Urinary bladder (tissue), 4 donors: ENCODE measurements around the gene NTRK3. TPM values are rescaled to one million over a fixed set of nuclear protein-coding genes. Genes with fewer than 3 reads are reported as not detected.

Source experiments
- DNase-seq: peaks from one replicate; pipeline ENCODE4 v3.0.0-alpha.2; 2015; ENCODE audit errors: extremely low spot score
- H3K27ac ChIP-seq: one replicate; pipeline ENCODE4 v1.5.1; 2013; ENCODE audit warnings: low read depth, mild to moderate bottlenecking, moderate library complexity
- H3K36me3 ChIP-seq: one replicate; pipeline ENCODE4 v1.6.1; 2013; ENCODE audit warnings: mild to moderate bottlenecking, moderate library complexity; ENCODE audit not compliant: insufficient read depth
- H3K4me1 ChIP-seq: one replicate; pipeline ENCODE4 v1.6.1; 2013; ENCODE audit warnings: mild to moderate bottlenecking, moderate library complexity; ENCODE audit not compliant: insufficient read depth
- H3K4me3 ChIP-seq: one replicate; pipeline ENCODE4 v1.5.1; 2013; ENCODE audit warnings: low read depth, low read length
- WGBS: extraction: QIAGEN DNeasy Blood & Tissue Kit; methylation state at CpG from one replicate; pipeline ENCODE4 v1.1.7; 2013; 5-methylcytosine and 5-hydroxymethylcytosine counted together
- polyA plus RNA-seq: library from polyadenylated mRNA; stranded (reverse); fragments of 200-250 nt; gene quantifications from one replicate; pipeline ENCODE4 v1.2.3, GENCODE V29; 2013
- total RNA-seq: library from RNA; depleted of rRNA; stranded (reverse); fragments of >200 nt; gene quantifications from one replicate; pipeline ENCODE4 v1.2.3, GENCODE V29; 2014
- donor health status: healthy with polysubstance abuse.
- donor health status: healthy.

The NTRK3 gene
- total and polyA plus RNA-seq, 2 donors, result 10.6 to 26.4 TPM

DNA sequence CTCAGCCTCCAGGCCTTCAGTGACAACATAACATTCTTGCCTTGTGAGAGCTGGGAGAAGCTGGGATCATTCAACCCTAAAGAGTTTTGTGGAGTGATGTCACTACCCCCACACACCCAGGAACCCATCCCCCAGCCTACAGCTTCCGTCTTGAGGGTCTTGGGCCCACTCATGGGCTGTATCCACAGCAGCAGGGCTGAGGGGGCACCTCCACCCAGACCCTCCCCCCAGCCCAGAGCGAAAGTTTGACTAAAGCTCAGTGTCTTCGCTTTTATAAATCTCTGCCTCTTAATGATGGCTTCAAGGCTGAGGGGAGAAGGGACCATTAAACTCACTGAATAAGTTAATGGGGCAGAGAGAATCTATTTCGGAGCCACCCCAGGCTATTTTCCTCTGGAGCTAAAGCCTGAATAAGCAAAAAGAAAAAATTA lies 23.8 kb downstream of the NTRK3 start:
- no peak overlapping the region for H3K27ac ChIP-seq
- no peaks in the 10 kb centered on the region for H3K4me1 ChIP-seq
- H3K36me3 ChIP-seq, result no peaks in the 10 kb centered on the region
- no peak for DNase-seq
- 83% methylated on average over 4 of the region's 4 CpGs for WGBS
- no peak overlapping the region for H3K4me3 ChIP-seq

GRCh38 chr15:88231909-88232644 lies 24.5 kb downstream of the NTRK3 start:
- Histone ChIP-seq H3K4me3 (no peak overlapping the region), H3K36me3 (no peaks in the 10 kb centered on the region), H3K27ac (no peak overlapping the region), H3K4me1 (no peaks in the 10 kb centered on the region)
- no peak for DNase-seq
- 88% methylated on average over 6 of the region's 6 CpGs for WGBS

DNA sequence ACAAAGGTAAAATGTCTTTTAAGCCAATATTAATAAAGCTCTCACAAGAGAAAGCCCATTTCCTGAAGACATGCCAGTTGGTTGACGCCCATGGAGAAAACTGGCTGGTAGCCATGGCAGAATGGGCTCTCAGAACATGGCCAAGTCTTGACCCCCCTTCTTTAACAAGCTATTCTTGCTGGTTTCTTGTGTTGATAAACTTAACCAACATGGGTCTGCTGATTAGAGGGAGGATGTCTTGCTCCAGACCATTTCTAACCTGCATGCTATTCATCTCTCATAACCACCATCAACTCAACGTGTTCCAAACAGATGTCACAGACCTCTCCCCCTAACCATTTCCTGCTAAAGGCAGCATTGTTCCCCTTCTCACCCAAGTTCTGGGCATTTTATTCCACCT lies 25.7 kb downstream of the NTRK3 start:
- Histone ChIP-seq H3K27ac (no peak overlapping the region), H3K4me1 (no peaks in the 10 kb centered on the region), H3K4me3 (no peak overlapping the region), H3K36me3 (no peaks in the 10 kb centered on the region)
- DNase-seq, result no peak
- 50% methylated on average over 2 of the region's 2 CpGs for WGBS

GRCh38 chr15:88225461-88225860 lies 31.1 kb downstream of the NTRK3 start:
- H3K27ac ChIP-seq, result no peak overlapping the region
- 68% methylated on average over 5 of the region's 5 CpGs for WGBS
- no peaks in the 10 kb centered on the region for H3K4me1 ChIP-seq
- no peak for DNase-seq
- no peak overlapping the region for H3K4me3 ChIP-seq
- H3K36me3 ChIP-seq, result no peaks in the 10 kb centered on the region

GRCh38 chr15:88223084-88223483 lies 33.5 kb downstream of the NTRK3 start:
- 78% methylated on average over 14 of the region's 14 CpGs for WGBS
- DNase-seq, result no peak
- Histone ChIP-seq H3K4me1 (no peaks in the 10 kb centered on the region), H3K36me3 (no peaks in the 10 kb centered on the region), H3K4me3 (no peak overlapping the region), H3K27ac (no peak overlapping the region)

GRCh38 chr15:88221836-88222235 lies 34.7 kb downstream of the NTRK3 start:
- DNase-seq, result no peak
- Histone ChIP-seq H3K4me1 (no peaks in the 10 kb centered on the region), H3K27ac (no peak overlapping the region), H3K4me3 (no peak overlapping the region), H3K36me3 (no peaks in the 10 kb centered on the region)
- 82% methylated on average over 6 of the region's 6 CpGs for WGBS

- Histone ChIP-seq H3K4me1 (no peaks in the 10 kb centered on the region), H3K4me3 (no peak overlapping the region), H3K27ac (no peak overlapping the region), H3K36me3 (no peaks in the 10 kb centered on the region)
- no peak for DNase-seq
- 86% methylated on average over 11 of the region's 11 CpGs for WGBS
Observed at GRCh38 chr15:88220443-88221335, 35.9 kb downstream of the NTRK3 start.

GRCh38 chr15:88219623-88220022 lies 36.9 kb downstream of the NTRK3 start:
- no peak for DNase-seq
- no peak overlapping the region for H3K27ac ChIP-seq
- H3K36me3 ChIP-seq, result no peaks in the 10 kb centered on the region
- H3K4me3 ChIP-seq, result no peak overlapping the region
- 73% methylated on average over 3 of the region's 3 CpGs for WGBS
- no peaks in the 10 kb centered on the region for H3K4me1 ChIP-seq

DNA sequence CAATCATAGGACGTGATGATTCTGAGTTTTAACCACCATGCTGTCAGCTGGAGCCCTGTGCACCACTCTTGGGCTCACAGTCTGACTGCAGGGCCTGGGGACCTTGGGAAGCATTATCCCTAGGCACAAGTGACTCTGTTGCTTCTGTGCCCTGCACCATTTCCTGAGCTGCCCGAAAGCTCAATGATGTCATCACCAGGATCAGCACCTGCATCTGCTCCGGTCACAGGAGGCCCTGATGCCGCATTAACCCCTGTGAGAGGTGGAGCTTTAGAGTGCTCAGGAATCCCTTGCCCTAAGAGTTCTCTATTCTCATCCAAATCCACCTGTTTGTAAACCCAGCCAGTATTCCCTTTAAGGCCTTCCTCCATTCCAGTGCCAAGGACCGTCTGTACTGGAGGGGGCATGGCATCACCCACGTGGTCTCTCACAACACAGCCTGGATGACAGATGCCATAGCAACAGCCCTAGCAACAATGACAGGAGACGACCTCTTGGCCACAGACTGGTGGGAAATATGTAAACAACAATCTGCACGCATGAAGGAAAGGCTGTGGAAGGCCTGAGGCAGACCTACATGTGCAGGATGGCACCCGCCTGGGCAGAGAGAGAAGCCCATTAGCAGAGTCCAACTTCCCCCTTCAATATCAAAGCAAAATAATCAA lies 37.9 kb downstream of the NTRK3 start:
- 63% methylated on average over 9 of the region's 9 CpGs for WGBS
- H3K27ac ChIP-seq, result no peak overlapping the region
- H3K4me1 ChIP-seq, result no peaks in the 10 kb centered on the region
- DNase-seq, result no peak
- H3K36me3 ChIP-seq, result no peaks in the 10 kb centered on the region
- H3K4me3 ChIP-seq, result no peak overlapping the region

GRCh38 chr15:88215066-88215648 lies 41.4 kb downstream of the NTRK3 start:
- WGBS, result 45% methylated on average over 16 of the region's 16 CpGs
- no peak for DNase-seq
- Histone ChIP-seq H3K27ac (peak overlapping the region; percentile 27), H3K36me3 (no peaks in the 10 kb centered on the region), H3K4me3 (no peak overlapping the region), H3K4me1 (no peaks in the 10 kb centered on the region)

- no peak for DNase-seq
- WGBS, result 80% methylated on average over 5 of the region's 5 CpGs
- Histone ChIP-seq H3K36me3 (no peaks in the 10 kb centered on the region), H3K4me1 (no peaks in the 10 kb centered on the region), H3K27ac (no peak overlapping the region), H3K4me3 (no peak overlapping the region)
Observed at GRCh38 chr15:88209111-88209510, 47.4 kb downstream of the NTRK3 start.

- no peaks in the 10 kb centered on the region for H3K4me1 ChIP-seq
- no peak for DNase-seq
- 67% methylated on average over 2 of the region's 2 CpGs for WGBS
- no peaks in the 10 kb centered on the region for H3K36me3 ChIP-seq
- H3K27ac ChIP-seq, result no peak overlapping the region
- H3K4me3 ChIP-seq, result no peak overlapping the region
Observed at GRCh38 chr15:88208396-88208795, 48.1 kb downstream of the NTRK3 start.

DNA sequence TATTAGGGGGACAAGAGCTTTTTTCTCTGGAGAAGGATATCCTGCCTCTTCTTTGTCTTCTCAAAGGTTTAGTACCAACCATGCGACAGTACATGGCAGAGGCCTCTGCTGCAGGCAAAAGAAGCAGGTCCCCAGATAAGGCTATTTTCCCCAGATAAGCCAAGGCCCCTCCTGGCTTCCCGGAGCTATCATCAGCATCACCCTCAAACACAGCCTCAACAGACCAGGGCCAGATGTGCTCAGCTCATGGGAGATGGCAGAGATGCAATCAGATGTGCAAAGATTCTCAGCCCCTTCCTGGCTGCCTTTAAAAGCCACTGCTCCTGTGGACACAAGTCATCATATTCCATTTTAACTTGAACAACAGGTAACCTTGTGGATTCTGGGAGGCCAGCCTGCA lies 49.0 kb downstream of the NTRK3 start:
- 83% methylated on average over 2 of the region's 2 CpGs for WGBS
- no peak overlapping the region for H3K27ac ChIP-seq
- H3K4me3 ChIP-seq, result no peak overlapping the region
- no peaks in the 10 kb centered on the region for H3K4me1 ChIP-seq
- DNase-seq, result no peak
- H3K36me3 ChIP-seq, result no peaks in the 10 kb centered on the region
